Ishikawa (cell line): Measurements from ENCODE around the gene SEMA5A.

Source experiments
- CEBPB ChIP-seq: IDR thresholded peaks from 2 replicates; pipeline ENCODE4 v1.6.1; 2012
- CREB1 ChIP-seq: IDR thresholded peaks from 2 replicates; pipeline ENCODE4 v1.6.1; 2012; ENCODE audit warnings: low read depth
- MAX ChIP-seq: IDR thresholded peaks from 2 replicates; pipeline ENCODE4 v1.6.1; 2012
- NFIC ChIP-seq: IDR thresholded peaks from 2 replicates; pipeline ENCODE4 v1.6.1; 2012
- RAD21 ChIP-seq: IDR thresholded peaks from 2 replicates; pipeline ENCODE4 v1.6.1; 2012; ENCODE audit warnings: low read depth
- REST ChIP-seq: IDR thresholded peaks from 2 replicates; pipeline ENCODE4 v1.6.1; 2012; ENCODE audit warnings: low read depth, mild to moderate bottlenecking

GRCh38 chr5:9437741-9438240 is 108.1 kb downstream of the SEMA5A start:
- TF ChIP-seq CREB1 (no peak), REST (no peak), RAD21 (no peak), CEBPB (no peak), NFIC (no peak), MAX (no peak)
